ENCODE results near the gene CHL1.

CHL1 gene

GRCh38 chr3:196311-197148, at the start of gene CHL1:
CHL1 (plus strand) TSS chr3:196763; CDS start chr3:319777, 123,014 bp downstream.
- no peak for DNase-seq (ENCODE audit: low read depth)

GRCh38 chr3:151614-152189, 44.9 kb upstream of the CHL1 start:
- DNase-seq (ENCODE audit: low read depth), result no peak

GRCh38 chr3:159974-160373, 36.6 kb upstream of the CHL1 start:
- no peak for DNase-seq (ENCODE audit: low read depth)

- no peak for DNase-seq (ENCODE audit: low read depth)
Measured at GRCh38 chr3:166071-166470, 30.5 kb upstream of the CHL1 start.

- no peak for DNase-seq (ENCODE audit: low read depth)
Measured at GRCh38 chr3:166799-167198, 29.8 kb upstream of the CHL1 start.

GRCh38 chr3:173886-174285, 22.7 kb upstream of the CHL1 start:
- no peak for DNase-seq (ENCODE audit: low read depth)

GRCh38 chr3:184976-185375, 11.6 kb upstream of the CHL1 start:
- no peak for DNase-seq (ENCODE audit: low read depth)

GRCh38 chr3:192215-192929, 4.2 kb upstream of the CHL1 start:
- DNase-seq (ENCODE audit: low read depth), result no peak

- DNase-seq (ENCODE audit: low read depth), result no peak
Measured at GRCh38 chr3:194001-194400, 2.6 kb upstream of the CHL1 start.

- no peak for DNase-seq (ENCODE audit: low read depth)
Measured at GRCh38 chr3:194421-194820, 2.1 kb upstream of the CHL1 start.

- DNase-seq (ENCODE audit: low read depth), result no peak
Measured at GRCh38 chr3:195666-196065, 897 bp upstream of the CHL1 start.

GRCh38 chr3:197149-197827, 725 bp downstream of the CHL1 start:
- DNase-seq (ENCODE audit: low read depth), result no peak

GRCh38 chr3:197828-198491, 1.4 kb downstream of the CHL1 start:
- no peak for DNase-seq (ENCODE audit: low read depth)

GRCh38 chr3:199835-200234, 3.3 kb downstream of the CHL1 start:
- DNase-seq (ENCODE audit: low read depth), result no peak

GRCh38 chr3:200758-201325, 4.3 kb downstream of the CHL1 start:
- no peak for DNase-seq (ENCODE audit: low read depth)

GRCh38 chr3:204102-204501, 7.5 kb downstream of the CHL1 start:
- no peak for DNase-seq (ENCODE audit: low read depth)

- DNase-seq (ENCODE audit: low read depth), result no peak
Measured at GRCh38 chr3:207973-208372, 11.4 kb downstream of the CHL1 start.

- no peak for DNase-seq (ENCODE audit: low read depth)
Measured at GRCh38 chr3:210669-211068, 14.1 kb downstream of the CHL1 start.

GRCh38 chr3:212432-212831, 15.9 kb downstream of the CHL1 start:
- DNase-seq (ENCODE audit: low read depth), result no peak

GRCh38 chr3:217099-217813, 20.7 kb downstream of the CHL1 start:
- no peak for DNase-seq (ENCODE audit: low read depth)

GRCh38 chr3:217948-218347, 21.4 kb downstream of the CHL1 start:
- DNase-seq (ENCODE audit: low read depth), result no peak

Data from non-pigmented ciliary epithelial cell (primary cell).